HepG2 (cell line): ENCODE results near the gene PTPRU. TPM values are rescaled to one million over a fixed set of nuclear protein-coding genes. Genes with fewer than 3 reads are reported as not detected.

Experiments used
- CBX2 ChIP-seq, 2 experiments: fragments of 200-600 bp in 1 of 2; sonication (generic); formaldehyde crosslinking in 1 of 2; IDR thresholded peaks; 2 replicates each; pipeline versions ENCODE4 v1.7.0 to v1.8.1; 2018 to 2022; ENCODE audit warnings: low read depth in 2 of 2, low read length in 1 of 2, mild to moderate bottlenecking in 1 of 2, missing genetic modification reagents in 1 of 2
- CENPT ChIP-seq: sonication (generic); formaldehyde crosslinking; IDR thresholded peaks from 2 replicates; pipeline ENCODE4 v1.8.0; 2022; ENCODE audit warnings: low read depth, mild to moderate bottlenecking, moderate library complexity, missing genetic modification reagents
- DRAP1 ChIP-seq: IDR thresholded peaks from 2 replicates; pipeline ENCODE4 v1.6.1; 2016; ENCODE audit warnings: missing genetic modification reagents, missing compliant biosample characterization
- FOXJ3 ChIP-seq: sonication (generic); formaldehyde crosslinking; IDR thresholded peaks from 2 replicates; pipeline ENCODE4 v1.4.0; 2020; ENCODE audit warnings: missing genetic modification reagents, mild to moderate bottlenecking, borderline replicate concordance
- GPBP1L1 ChIP-seq: sonication (generic); formaldehyde crosslinking; IDR thresholded peaks from 2 replicates; pipeline ENCODE4 v1.5.0; 2020; ENCODE audit warnings: mild to moderate bottlenecking, missing genetic modification reagents
- GRHL1 ChIP-seq: sonication (generic); formaldehyde crosslinking; conservative IDR thresholded peaks from 2 replicates; pipeline ENCODE4 v1.8.0; 2022; ENCODE audit warnings: missing genetic modification reagents
- HDAC2 ChIP-seq: sonication (generic); formaldehyde crosslinking; IDR thresholded peaks from 2 replicates; pipeline ENCODE4 v1.4.0; 2020; ENCODE audit warnings: missing genetic modification reagents
- HIVEP1 ChIP-seq: sonication (generic); formaldehyde crosslinking; IDR thresholded peaks from 2 replicates; pipeline ENCODE4 v1.4.0; 2020; ENCODE audit warnings: mild to moderate bottlenecking, missing genetic modification reagents
- IRF2 ChIP-seq: IDR thresholded peaks from 2 replicates; pipeline ENCODE4 v1.6.1; 2018; ENCODE audit warnings: missing genetic modification reagents, missing compliant biosample characterization
- KDM2A ChIP-seq: sonication (generic); formaldehyde crosslinking; IDR thresholded peaks from 2 replicates; pipeline ENCODE4 v1.4.0; 2020; ENCODE audit warnings: low read depth, missing genetic modification reagents, borderline replicate concordance
- MEF2D ChIP-seq: sonication (generic); formaldehyde crosslinking; IDR thresholded peaks from 2 replicates; pipeline ENCODE4 v1.5.1; 2020; ENCODE audit warnings: mild to moderate bottlenecking, missing genetic modification reagents
- MXD1 ChIP-seq: sonication (generic); formaldehyde crosslinking; IDR thresholded peaks from 2 replicates; pipeline ENCODE4 v1.4.0; 2020; ENCODE audit warnings: mild to moderate bottlenecking, missing genetic modification reagents
- PHF21A ChIP-seq: sonication (generic); formaldehyde crosslinking; IDR thresholded peaks from 2 replicates; pipeline ENCODE4 v1.5.0; 2020; ENCODE audit warnings: mild to moderate bottlenecking, missing genetic modification reagents
- ZBTB38 ChIP-seq: sonication (generic); formaldehyde crosslinking; IDR thresholded peaks from 2 replicates; pipeline ENCODE4 v1.5.1; 2020; ENCODE audit warnings: mild to moderate bottlenecking, missing genetic modification reagents
- ZGPAT ChIP-seq: IDR thresholded peaks from 2 replicates; pipeline ENCODE4 v1.6.1; 2016; ENCODE audit warnings: mild to moderate bottlenecking
- ZNF142 ChIP-seq: sonication (generic); formaldehyde crosslinking; IDR thresholded peaks from 2 replicates; pipeline ENCODE4 v1.4.0; 2020; ENCODE audit warnings: missing genetic modification reagents
- ZNF383 ChIP-seq: sonication (generic); formaldehyde crosslinking; IDR thresholded peaks from 2 replicates; pipeline ENCODE4 v1.4.0; 2020; ENCODE audit warnings: missing genetic modification reagents, mild to moderate bottlenecking, borderline replicate concordance
- polyA plus RNA-seq, 8 experiments: library from polyadenylated mRNA; depleted of rRNA in 3 of 8; stranded (reverse) in 7 of 8; unstranded in 1 of 8; fragments of >200 nt; fragmentation: Illumina TruSeq in 4 of 8; extraction: Trizol in 4 of 8; gene quantifications; 2 replicates each; pipeline versions ENCODE4 v1.2.1 to v1.2.3, GENCODE V29; 2011 to 2016; ENCODE audit warnings: low read depth in 4 of 8, missing spikeins in 1 of 8, mixed read lengths in 1 of 8; ENCODE audit not compliant: insufficient read depth in 1 of 8
- total RNA-seq, 5 experiments: library from RNA; depleted of rRNA; stranded (reverse); fragments of >200 nt; fragmentation: Illumina TruSeq; extraction: Trizol; gene quantifications; 2 replicates each; pipeline ENCODE4 v1.2.3, GENCODE V29; 2016; ENCODE audit warnings: low read depth in 1 of 5

The PTPRU gene
- total and polyA plus RNA-seq, 2 of the 13 experiments (the other 11 are each of a cell fraction or from before 2014, with no cell fraction given) = 21.6 to 22.3 TPM

- no peak for TF ChIP-seq ZNF142 (CRISPR knock-in tag)
- no peak for TF ChIP-seq GPBP1L1 (CRISPR knock-in tag)
- TF ChIP-seq CENPT (CRISPR knock-in tag) = peak; percentile 54; the same call in 1 of the 2 replicates
- no peak for TF ChIP-seq HIVEP1 (CRISPR knock-in tag)
- TF ChIP-seq CBX2 (IDR thresholded peaks at IDR 0.05; ENCODE audit: low read depth, low read length) = no peak
- TF ChIP-seq CBX2 (CRISPR knock-in tag; IDR thresholded peaks at IDR 0.05; ENCODE audit: low read depth) = no peak
- TF ChIP-seq PHF21A (CRISPR knock-in tag) = peak; percentile 32; the same call in 1 of the 2 replicates
- TF ChIP-seq IRF2 (CRISPR knock-in tag) = no peak
- no peak; the same call in none of the 2 replicates for TF ChIP-seq HDAC2 (CRISPR knock-in tag)
- TF ChIP-seq GRHL1 = no peak
- no peak for TF ChIP-seq MEF2D
- TF ChIP-seq DRAP1 (CRISPR knock-in tag) = no peak
- peak; percentile 57; the same call in 1 of the 2 replicates for TF ChIP-seq KDM2A (CRISPR knock-in tag)
- TF ChIP-seq FOXJ3 (CRISPR knock-in tag) = no peak
- peak; percentile 36; the same call in 1 of the 2 replicates for TF ChIP-seq MXD1
- peak; percentile 23; the same call in 1 of the 2 replicates for TF ChIP-seq ZGPAT
- TF ChIP-seq ZNF383 (CRISPR knock-in tag) = no peak
- TF ChIP-seq ZBTB38 (CRISPR knock-in tag) = 0 out of 2 replicates have a peak, but pooled peaks have one; percentile 46
Observed at GRCh38 chr1:29237129-29237821, 953 bp downstream of the PTPRU start (continued).
